Activated T-cell treated with anti-CD3 and anti-CD28 coated beads, Interleukin-2, amount 50 U/mL, for 4 hours (primary cell): Measurements from ENCODE around the gene CYLD. TPM values are rescaled to one million over a fixed set of nuclear protein-coding genes. Genes with fewer than 3 reads are reported as not detected.
A peak's percentile ranks its signal among the peaks of the same experiment; 100 is the strongest.

ENCODE experiments used
- ATAC-seq, 2 donors: fragments of 200-7000 bp; cut with Tn5 transposase; one replicate each; pipeline ENCODE4 v1.10.0; 2021
- DNase-seq: peaks from one replicate; pipeline ENCODE4 v3.0.0-alpha.2; 2020
- H3K27me3 Mint-ChIP-seq: one replicate; pipeline ENCODE4 v1.8.0; 2021; ENCODE audit warnings: low read depth, mixed read lengths
- H3K36me3 Mint-ChIP-seq: one replicate; pipeline ENCODE4 v1.8.0; 2022; ENCODE audit warnings: mixed read lengths; ENCODE audit not compliant: insufficient read depth
- H3K4me1 Mint-ChIP-seq: one replicate; pipeline ENCODE4 v1.8.0; 2021; ENCODE audit warnings: low read depth, mixed read lengths
- H3K4me3 Mint-ChIP-seq: one replicate; pipeline ENCODE4 v1.8.0; 2021; ENCODE audit warnings: mild to moderate bottlenecking, moderate library complexity, mixed read lengths
- H3K9me3 Mint-ChIP-seq: one replicate; pipeline ENCODE4 v1.8.0; 2021; ENCODE audit warnings: mixed read lengths
- total RNA-seq, 3 donors: library from RNA; stranded (reverse); gene quantifications; one replicate each; pipeline ENCODE4 v1.2.1, GENCODE V29; 2021

CYLD gene
- total RNA-seq, 3 donors from 2014 or later, result 84.5 to 133 (median 88.4) TPM

GRCh38 chr16:50767197-50767596 is 25.3 kb downstream of the CYLD start:
- Mint-ChIP-seq H3K36me3 (peaks cover 73% of the 10 kb centered on the region), H3K4me1 (peaks cover 92% of the 10 kb centered on the region), H3K4me3 (no peak overlapping the region), H3K27me3 (no peaks in the 10 kb centered on the region), H3K9me3 (peaks cover 18% of the 10 kb centered on the region)
- DNase-seq (no peak), ATAC-seq (no peak)

DNA sequence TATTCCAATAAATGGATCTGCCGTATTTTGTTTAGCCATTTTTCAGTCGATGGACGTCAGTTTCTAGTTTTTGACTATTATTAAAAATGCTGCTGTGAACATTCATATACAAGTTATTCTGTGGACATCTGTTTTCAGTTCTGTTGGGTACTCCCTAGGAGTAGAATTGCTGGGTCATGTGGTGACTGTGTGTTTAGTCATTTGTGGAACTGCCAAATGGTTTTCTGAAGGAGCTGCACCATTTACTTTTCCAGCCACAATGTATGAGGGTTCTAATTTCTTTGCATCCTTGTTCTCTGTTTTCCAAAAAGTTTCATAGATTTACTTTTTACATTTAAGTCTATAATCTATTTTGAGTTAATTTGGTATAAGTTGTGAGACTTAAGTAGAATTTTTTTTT is 29.5 kb downstream of the CYLD start:
- peaks cover 83% of the 10 kb centered on the region for H3K4me1 Mint-ChIP-seq
- ATAC-seq (no peak), DNase-seq (no peak)
- no peaks in the 10 kb centered on the region for H3K27me3 Mint-ChIP-seq
- no peak overlapping the region for H3K4me3 Mint-ChIP-seq
- H3K36me3 Mint-ChIP-seq, result peaks cover 55% of the 10 kb centered on the region
- peaks cover 10% of the 10 kb centered on the region for H3K9me3 Mint-ChIP-seq

DNA sequence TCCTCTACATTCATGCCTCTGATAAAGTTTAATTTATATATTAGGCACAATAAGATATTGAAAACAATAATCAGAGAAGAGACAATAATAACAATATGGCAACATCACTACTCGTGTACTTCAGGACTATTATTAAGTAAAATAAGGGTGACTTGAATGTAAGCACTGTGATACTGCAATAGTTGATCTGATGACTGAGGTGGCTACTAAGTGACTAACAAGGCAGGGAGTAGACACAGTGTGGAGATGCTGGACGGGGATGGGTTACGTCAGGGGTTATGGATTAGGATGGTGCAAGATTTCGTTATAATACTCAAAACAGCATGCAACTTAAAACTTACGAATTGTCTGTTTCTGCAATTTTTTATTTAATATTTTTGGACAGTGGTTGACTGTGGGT is 32.5 kb downstream of the CYLD start:
- peaks cover 46% of the 10 kb centered on the region for H3K36me3 Mint-ChIP-seq
- DNase-seq (no peak), ATAC-seq (no peak)
- H3K4me3 Mint-ChIP-seq, result no peak overlapping the region
- H3K27me3 Mint-ChIP-seq, result no peaks in the 10 kb centered on the region
- H3K9me3 Mint-ChIP-seq, result peaks cover 4% of the 10 kb centered on the region
- peaks cover 70% of the 10 kb centered on the region for H3K4me1 Mint-ChIP-seq

DNA sequence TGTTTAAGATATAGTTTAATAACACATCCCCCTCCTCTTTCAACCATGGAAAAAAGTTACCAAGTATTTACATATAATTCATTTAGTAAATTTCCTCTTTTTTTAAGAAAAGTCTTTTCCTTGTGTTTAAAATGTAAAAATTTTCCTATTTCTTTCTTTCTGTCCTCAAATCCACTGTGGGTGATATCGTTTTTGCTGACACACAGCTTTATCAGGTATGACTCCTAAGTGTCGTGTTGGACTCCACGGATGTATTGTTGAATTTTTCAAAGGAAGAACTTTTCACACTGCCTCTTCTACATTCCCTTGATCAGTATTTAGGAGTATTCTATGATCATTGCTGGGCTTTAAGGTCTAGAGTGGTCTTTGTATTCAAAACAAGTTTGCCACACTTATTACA is 33.1 kb downstream of the CYLD start:
- ATAC-seq, result no peak
- Mint-ChIP-seq H3K9me3 (no peaks in the 10 kb centered on the region), H3K36me3 (peaks cover 45% of the 10 kb centered on the region), H3K4me3 (no peak overlapping the region), H3K27me3 (no peaks in the 10 kb centered on the region), H3K4me1 (peaks cover 71% of the 10 kb centered on the region)
- DNase-seq, result no peak

DNA sequence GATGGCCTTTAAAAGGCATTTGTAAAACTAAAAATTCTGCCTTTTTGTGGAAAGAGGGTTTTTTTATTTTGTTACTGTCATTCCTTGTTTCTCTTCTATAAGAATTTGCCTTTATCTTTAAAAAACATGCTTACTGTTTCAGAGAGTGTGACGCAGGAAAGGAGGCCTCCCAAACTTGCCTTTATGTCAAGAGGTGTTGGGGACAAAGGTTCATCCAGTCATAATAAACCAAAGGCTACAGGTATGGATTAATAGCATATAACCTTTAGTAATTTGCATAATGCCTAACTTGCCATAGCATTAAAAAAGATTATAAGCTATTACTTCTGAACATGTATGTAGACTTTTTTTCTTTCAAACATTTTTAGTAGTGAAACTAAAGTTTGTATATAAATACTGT is 34.2 kb downstream of the CYLD start:
- no peaks in the 10 kb centered on the region for H3K27me3 Mint-ChIP-seq
- ATAC-seq (no peak), DNase-seq (no peak)
- no peak overlapping the region for H3K4me3 Mint-ChIP-seq
- peaks cover 73% of the 10 kb centered on the region for H3K4me1 Mint-ChIP-seq
- peaks cover 47% of the 10 kb centered on the region for H3K36me3 Mint-ChIP-seq
- H3K9me3 Mint-ChIP-seq, result no peaks in the 10 kb centered on the region

DNA sequence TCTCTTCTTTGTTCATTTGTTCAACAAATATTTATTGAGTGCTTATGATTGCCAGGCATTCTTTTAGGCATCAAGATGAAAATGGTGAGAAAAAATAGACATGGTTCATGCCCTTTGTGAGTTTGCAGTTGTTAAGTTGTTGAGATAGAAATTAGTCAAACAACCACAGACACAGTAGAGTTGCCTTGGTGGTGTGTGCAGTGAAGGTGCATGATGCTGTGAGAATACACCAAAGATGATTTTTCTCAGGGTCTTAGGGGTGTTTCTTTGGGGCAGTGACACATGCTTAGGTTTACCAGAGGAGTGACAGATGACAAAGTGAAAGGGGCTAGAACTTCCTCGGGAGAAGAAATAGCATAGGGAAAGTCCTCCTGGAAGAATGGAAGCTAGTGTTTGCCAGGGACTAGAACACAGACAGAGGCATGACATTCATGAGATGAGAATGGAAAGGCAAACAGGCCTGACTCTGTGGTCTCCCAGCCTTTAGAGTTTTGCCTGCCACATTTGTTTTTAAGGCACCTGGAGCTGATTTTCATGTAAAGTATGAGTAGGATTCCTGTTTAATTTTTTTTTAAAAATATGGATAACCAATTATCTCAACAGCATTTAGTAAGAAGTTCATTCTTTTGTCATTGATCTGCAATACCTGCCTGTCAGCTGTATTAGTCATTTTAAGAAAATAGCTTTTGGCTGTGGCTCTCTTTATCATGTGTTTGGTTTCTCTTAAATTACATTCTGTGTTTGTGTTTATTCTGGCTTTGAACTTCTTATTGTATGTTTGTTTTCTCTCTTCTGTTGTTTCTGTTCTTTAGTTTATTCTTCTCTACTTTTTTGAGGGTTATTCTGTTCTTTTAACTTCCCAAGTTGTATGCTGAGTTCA is 36.6 kb downstream of the CYLD start:
- H3K4me3 Mint-ChIP-seq, result no peak overlapping the region
- ATAC-seq (peak; percentile 74 to 78), DNase-seq (no peak)
- H3K9me3 Mint-ChIP-seq, result no peaks in the 10 kb centered on the region
- H3K27me3 Mint-ChIP-seq, result no peaks in the 10 kb centered on the region
- H3K36me3 Mint-ChIP-seq, result peaks cover 48% of the 10 kb centered on the region
- H3K4me1 Mint-ChIP-seq, result peaks cover 71% of the 10 kb centered on the region

- ATAC-seq (peak; percentile 47 to 59), DNase-seq (no peak)
- H3K9me3 Mint-ChIP-seq, result no peaks in the 10 kb centered on the region
- no peak overlapping the region for H3K4me3 Mint-ChIP-seq
- H3K4me1 Mint-ChIP-seq, result peaks cover 56% of the 10 kb centered on the region
- peaks cover 55% of the 10 kb centered on the region for H3K36me3 Mint-ChIP-seq
- H3K27me3 Mint-ChIP-seq, result no peaks in the 10 kb centered on the region
Measured at GRCh38 chr16:50781043-50781442, 39.2 kb downstream of the CYLD start.

DNA sequence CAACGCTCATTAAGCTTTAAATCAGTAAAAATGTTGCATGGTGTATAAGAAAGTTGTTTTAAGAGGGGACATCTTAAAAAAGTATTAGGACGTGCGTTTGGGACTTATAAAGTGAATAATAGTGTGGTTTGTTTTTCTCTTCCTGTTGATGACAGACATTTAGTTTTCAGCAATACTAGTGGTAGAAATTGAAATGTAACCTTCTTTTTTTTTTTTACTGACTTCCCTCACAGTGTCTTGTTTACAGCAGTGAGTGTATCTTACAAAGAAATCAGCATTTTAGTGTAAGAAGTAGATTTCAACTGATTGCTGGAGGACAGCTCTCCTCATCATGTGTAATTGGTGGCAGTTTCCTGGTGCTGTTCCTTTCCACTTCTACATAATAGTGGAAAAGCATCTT is 39.6 kb downstream of the CYLD start:
- no peak for DNase-seq
- H3K36me3 Mint-ChIP-seq, result peaks cover 57% of the 10 kb centered on the region
- H3K4me3 Mint-ChIP-seq, result no peak overlapping the region
- no peaks in the 10 kb centered on the region for H3K27me3 Mint-ChIP-seq
- ATAC-seq, result no peak
- peaks cover 55% of the 10 kb centered on the region for H3K4me1 Mint-ChIP-seq
- no peaks in the 10 kb centered on the region for H3K9me3 Mint-ChIP-seq

- Mint-ChIP-seq H3K9me3 (peaks cover 4% of the 10 kb centered on the region), H3K36me3 (peaks cover 56% of the 10 kb centered on the region), H3K4me3 (no peak overlapping the region), H3K27me3 (no peaks in the 10 kb centered on the region), H3K4me1 (peaks cover 27% of the 10 kb centered on the region)
- no peak for DNase-seq
- ATAC-seq, result no peak
Measured at GRCh38 chr16:50789757-50790156, 47.9 kb downstream of the CYLD start.

DNA sequence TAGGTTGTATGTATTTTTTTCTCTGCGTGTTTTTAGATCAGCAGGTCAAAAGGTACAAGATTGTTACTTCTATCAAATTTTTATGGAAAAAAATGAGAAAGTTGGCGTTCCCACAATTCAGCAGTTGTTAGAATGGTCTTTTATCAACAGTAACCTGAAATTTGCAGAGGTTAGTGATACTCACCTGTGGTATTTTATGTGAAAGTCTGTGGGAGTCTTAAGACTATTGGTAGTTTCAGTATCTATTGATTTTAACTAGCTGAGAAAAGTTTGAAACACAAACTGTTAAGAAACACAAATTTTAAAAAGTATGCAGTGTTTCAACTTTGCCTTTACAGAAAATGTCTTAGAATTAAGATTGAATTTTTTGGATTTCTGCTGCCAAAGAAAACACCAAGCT is 49.6 kb downstream of the CYLD start:
- peaks cover 61% of the 10 kb centered on the region for H3K36me3 Mint-ChIP-seq

DNA sequence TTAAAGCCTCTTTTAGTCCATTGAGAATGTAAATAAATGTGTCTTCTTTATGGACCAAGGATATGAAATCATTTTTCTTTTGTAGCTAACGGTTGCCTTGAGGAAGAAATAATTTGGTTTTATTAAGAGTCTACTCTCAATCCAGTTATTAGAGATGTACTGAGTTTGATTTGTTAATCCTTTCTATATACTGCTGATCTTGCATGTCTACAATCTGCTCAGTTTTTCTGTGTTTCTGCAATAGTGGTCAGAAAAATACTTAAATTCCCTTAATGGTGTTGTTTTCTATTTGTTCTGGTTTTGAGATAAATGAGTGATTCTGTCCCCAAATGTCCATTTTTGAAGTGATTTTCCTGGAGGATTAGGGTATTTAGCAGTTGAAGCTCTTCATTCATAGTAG is 54.9 kb downstream of the CYLD start:
- no peaks in the 10 kb centered on the region for H3K9me3 Mint-ChIP-seq
- no peak overlapping the region for H3K4me3 Mint-ChIP-seq
- H3K36me3 Mint-ChIP-seq, result peaks cover 42% of the 10 kb centered on the region
- peaks cover 7% of the 10 kb centered on the region for H3K4me1 Mint-ChIP-seq
- no peak for DNase-seq
- no peak for ATAC-seq
- H3K27me3 Mint-ChIP-seq, result no peaks in the 10 kb centered on the region

More for the DNA sequence above, 49.6 kb downstream of the CYLD start:
- DNase-seq (no peak), ATAC-seq (peak in 1 of 2 donors; percentile 18)
- H3K9me3 Mint-ChIP-seq, result peaks cover 4% of the 10 kb centered on the region
- H3K4me3 Mint-ChIP-seq, result no peak overlapping the region
- H3K27me3 Mint-ChIP-seq, result no peaks in the 10 kb centered on the region
- H3K4me1 Mint-ChIP-seq, result peaks cover 27% of the 10 kb centered on the region

- H3K36me3 Mint-ChIP-seq, result peaks cover 42% of the 10 kb centered on the region
Measured at GRCh38 chr16:50797456-50797855, 55.6 kb downstream of the CYLD start.

GRCh38 chr16:50800074-50800473 is 58.2 kb downstream of the CYLD start:
- DNase-seq, result no peak

More at GRCh38 chr16:50797456-50797855, 55.6 kb downstream of the CYLD start:
- no peak for DNase-seq
- Mint-ChIP-seq H3K27me3 (no peaks in the 10 kb centered on the region), H3K4me3 (no peak overlapping the region), H3K9me3 (no peaks in the 10 kb centered on the region), H3K4me1 (peaks cover 5% of the 10 kb centered on the region)
- ATAC-seq, result no peak

DNA sequence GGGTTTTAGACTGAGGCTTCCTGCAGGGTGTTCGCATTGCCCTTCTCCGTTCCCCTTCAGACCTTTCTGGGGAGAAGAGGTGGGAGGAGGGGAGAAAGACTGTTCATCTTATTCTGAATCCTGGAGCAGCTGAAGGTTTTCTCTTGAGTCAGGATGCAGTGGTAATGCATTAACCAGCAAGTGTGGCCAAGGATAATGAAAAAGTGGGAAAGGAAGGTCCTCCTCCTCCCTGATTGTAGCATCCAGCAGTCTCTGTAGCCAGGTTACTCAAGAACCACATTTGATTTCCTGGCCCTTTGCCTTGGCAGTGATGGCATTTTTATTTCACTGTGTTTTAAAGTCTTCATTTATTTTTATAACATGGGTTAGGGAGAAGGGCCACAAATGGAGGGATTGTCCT is 59.1 kb downstream of the CYLD start:
- Mint-ChIP-seq H3K4me1 (peaks cover 6% of the 10 kb centered on the region), H3K36me3 (peaks cover 19% of the 10 kb centered on the region), H3K27me3 (no peaks in the 10 kb centered on the region), H3K9me3 (no peaks in the 10 kb centered on the region), H3K4me3 (no peak overlapping the region)
- no peak for ATAC-seq
- DNase-seq, result no peak

More at GRCh38 chr16:50800074-50800473, 58.2 kb downstream of the CYLD start:
- no peaks in the 10 kb centered on the region for H3K9me3 Mint-ChIP-seq
- ATAC-seq, result no peak
- H3K4me1 Mint-ChIP-seq, result peaks cover 5% of the 10 kb centered on the region
- H3K4me3 Mint-ChIP-seq, result no peak overlapping the region
- peaks cover 27% of the 10 kb centered on the region for H3K36me3 Mint-ChIP-seq
- H3K27me3 Mint-ChIP-seq, result no peaks in the 10 kb centered on the region

- H3K4me1 Mint-ChIP-seq, result peaks cover 10% of the 10 kb centered on the region
- H3K4me3 Mint-ChIP-seq, result no peak overlapping the region
- ATAC-seq (no peak), DNase-seq (no peak)
- H3K27me3 Mint-ChIP-seq, result no peaks in the 10 kb centered on the region
- H3K36me3 Mint-ChIP-seq, result peaks cover 11% of the 10 kb centered on the region
- no peaks in the 10 kb centered on the region for H3K9me3 Mint-ChIP-seq
Measured at GRCh38 chr16:50802000-50802399, 60.1 kb downstream of the CYLD start.
